Right forelimb (tissue), 1 donor: Measurements from ENCODE around the gene CFAP74.

Experiments
- DNase-seq: peaks from one replicate; pipeline ENCODE4 v3.0.0-alpha.2; 2018

The CFAP74 gene

DNA sequence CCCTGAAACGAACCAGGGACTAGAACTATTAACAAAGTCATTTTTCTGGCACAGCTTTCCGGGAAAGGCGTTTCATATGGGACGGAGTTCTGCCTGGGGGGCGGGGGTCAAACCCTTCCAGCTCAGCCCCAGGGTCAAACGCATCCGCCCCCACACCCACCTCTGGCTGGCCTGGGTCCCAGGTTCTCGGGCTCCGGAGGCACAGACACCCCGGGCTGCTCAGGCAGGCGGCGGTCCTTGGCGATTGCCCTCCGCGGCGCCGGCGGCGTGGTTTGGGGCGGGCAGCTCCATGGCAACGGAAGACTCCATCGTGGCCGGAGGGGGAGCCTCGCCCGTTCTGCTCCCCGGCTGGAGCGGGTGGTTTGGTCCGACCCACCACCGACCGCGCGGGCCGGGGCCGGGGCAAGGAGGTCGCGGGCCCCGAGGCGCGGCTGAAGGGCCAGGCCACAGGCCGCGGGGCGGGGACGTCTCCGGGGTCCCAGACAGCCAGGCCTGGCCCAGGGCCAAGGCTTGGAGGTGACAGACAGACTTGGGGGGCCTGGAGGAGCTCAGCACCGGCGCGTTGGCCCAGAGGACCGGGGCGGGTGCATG lies at the start of gene CFAP74:
Gene CFAP74 (minus strand): TSS at position 246 of the 591 bp plus-strand sequence. CDS start 12,830 bp downstream, outside the sequence.
- DNase-seq: peak; percentile 74

- DNase-seq: no peak
These were observed 49.6 kb upstream of the CFAP74 start for GRCh38 chr1:2053217-2053616.

DNA sequence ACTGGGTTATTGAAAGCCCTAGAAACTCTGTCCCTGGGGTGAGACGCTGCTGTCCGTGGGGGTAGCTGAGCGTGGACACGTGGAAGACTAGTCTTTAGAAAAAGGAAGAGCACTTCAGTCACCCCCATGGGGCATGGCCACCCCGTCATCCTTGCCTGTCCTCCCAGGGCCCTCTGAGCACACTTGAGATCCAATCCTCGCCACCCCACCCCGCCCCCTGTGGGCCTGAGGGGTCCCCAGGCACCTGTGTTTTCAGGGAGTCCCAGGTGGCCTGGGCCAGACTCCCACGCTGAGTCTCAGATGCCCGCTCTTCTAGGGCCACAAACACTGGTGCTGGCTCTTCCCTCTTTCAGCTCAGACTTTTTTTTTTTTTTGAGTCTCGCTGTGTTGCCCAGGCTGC lies 49.2 kb upstream of the CFAP74 start:
- DNase-seq: no peak

GRCh38 chr1:2052054-2052679 lies 48.6 kb upstream of the CFAP74 start:
- no peak for DNase-seq

DNA sequence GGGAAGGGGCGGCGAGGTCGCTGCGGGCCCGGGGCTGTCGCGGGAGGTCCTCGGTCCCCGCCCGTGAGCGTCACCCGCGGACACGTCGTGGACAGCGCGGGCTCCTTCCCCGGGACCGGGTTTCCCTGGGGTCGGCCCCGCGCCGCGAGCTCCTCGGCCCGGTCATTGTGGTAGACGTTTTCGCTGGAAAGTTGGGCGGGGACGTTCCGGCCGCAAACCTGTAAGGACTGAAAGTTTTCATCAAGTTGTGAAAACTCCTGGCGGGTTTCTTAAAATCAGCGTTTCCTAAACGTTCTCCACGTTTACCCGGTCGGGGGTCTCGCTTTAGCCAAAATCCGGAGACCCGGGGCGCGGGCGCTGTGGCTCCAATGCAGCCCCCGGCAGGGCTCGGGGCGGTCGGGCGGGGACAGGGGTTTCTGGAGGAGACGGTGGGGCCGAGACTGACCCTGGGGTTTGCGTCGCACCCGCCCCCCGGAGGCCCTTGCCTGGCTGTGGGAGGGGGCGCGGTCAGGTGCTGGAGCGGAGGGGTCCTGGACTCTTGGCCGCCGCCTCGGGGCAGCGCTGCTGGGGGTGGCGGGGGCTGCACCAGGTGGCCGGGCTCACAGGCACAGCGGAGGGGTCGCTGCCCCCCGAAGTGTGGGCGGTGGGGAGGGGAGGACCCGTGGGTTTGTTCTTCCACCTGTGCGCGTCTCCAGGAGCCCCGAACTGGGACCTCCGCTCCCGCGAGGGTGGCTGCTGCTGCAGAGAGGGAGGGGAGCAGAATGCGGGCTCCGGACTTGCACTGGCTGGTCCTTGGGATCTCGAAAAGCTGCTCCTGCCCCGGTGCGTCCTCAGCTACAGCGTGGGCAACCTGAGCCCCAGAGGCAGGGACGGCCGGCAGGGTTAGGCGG lies 47.5 kb upstream of the CFAP74 start:
- no peak for DNase-seq

GRCh38 chr1:2050461-2050792 lies 46.8 kb upstream of the CFAP74 start:
- no peak for DNase-seq

DNA sequence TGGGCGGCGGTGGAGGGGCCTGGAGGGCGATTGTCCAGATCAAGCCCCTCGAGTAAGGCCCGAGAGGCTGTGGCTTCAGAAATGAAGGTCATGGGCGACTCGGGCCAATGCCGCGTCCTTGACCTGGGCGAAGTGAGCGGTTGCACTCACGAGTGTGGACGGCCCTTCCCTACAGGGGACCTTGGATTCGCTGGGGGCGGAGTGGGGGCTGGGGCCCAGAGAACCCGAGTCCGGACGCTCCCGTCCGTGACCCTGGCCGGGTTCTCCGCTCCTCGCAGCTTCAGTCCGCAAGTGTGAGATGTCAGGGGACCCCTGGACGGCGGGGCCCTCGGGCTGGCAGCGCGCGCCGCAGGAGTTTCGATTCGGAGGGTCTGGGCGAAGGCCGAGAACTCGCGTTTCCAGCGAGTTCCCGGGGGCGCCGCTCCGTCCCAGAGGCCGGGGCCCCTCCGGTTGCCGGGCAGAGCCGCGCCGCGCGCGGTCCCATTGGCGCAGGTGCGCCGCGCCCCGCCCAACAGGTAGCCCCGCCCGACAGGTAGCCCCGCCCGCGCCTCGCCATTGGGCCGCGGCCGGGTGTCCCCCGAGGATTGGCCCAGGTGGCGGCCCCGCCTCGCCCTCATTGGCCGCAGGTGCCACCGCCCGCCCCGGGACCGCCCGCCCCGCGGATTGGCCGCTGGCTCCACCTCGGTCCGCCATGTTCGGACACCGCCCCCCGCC lies 46.3 kb upstream of the CFAP74 start, which contains the start of gene PRKCZ:
Gene PRKCZ (plus strand): TSS at position 694 of the 714 bp plus-strand sequence. CDS start 220 bp downstream, outside the sequence.
- peak; percentile 58 for DNase-seq

GRCh38 chr1:2049225-2049717 lies 45.7 kb upstream of the CFAP74 start:
- no peak for DNase-seq

- no peak for DNase-seq
These were observed 44.5 kb upstream of the CFAP74 start for GRCh38 chr1:2047749-2048729.

DNA sequence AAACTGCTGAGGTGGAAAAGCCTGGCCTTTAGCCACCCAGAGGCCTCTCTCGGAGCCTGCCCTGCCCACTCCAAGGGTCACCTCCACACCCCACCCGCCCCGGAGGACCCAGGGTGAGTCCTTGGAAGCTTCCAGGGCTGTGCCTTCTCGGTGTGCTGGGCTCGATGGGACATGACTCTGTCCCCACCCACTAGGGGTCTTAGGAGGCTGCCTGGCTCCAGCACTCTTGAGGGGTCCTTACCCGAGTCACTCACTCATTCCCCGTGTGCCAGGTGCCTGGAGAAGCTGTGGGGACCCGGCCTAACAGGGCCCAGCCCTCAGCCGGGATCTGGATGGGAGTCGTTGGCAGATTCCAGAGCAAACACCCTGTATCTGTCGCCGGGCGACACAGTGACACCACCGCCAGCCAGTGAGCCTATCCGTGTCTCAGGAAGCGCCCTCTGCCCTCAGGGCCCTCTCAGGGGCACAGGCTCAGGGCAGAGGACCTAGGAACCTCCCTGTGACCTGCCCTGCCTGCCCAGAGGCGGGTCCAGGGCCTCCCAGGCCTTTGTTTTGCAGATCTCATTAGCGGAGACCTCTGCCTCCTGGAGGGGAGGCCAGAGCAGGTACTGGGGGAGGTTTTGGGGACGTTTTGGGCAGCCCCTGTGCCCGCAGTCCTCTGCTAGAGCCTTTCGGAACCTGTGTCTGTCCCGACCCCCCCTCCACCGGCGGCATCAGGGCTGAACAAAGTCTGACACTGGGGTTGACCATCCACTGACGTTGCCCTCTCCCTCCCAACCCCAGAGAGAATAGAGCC lies 43.6 kb upstream of the CFAP74 start:
- no peak for DNase-seq

DNA sequence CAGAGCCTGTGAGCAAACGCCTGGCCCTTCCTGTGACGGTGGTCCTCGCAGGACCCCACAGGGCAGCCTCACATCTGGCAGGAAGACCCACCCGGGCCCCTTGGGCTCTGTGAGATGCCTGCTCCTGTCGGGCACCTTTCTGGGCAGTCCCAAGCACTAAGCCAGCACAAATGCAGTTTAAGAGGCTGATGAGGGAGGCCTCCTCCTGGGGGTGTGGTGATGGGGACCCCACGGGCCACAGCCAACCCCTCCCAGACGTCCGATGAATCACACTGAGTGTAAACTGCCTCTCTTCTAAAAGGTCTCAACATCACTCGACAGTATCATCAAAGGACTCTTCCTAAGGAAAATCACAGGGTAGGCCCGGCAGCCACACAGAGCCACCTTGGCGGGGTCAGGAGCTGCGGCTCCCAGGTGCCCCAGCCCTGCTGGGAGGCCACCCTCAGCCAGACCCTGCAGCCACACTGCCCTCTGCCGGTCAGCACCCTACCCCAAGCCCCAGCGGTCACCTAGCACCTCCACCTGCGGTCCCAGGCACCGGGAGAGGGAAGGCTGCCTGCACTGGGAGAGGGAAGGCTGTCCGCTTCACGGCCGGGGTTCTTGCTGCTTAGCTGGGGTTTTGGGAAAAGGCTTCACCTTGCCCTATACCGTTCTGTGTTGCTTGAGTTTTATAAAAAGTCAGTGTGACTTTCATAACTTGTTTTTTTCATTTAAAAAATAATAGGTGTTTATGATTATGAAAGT lies 42.8 kb upstream of the CFAP74 start:
- DNase-seq: no peak

- no peak for DNase-seq
These were observed 42.0 kb upstream of the CFAP74 start for GRCh38 chr1:2045468-2046173.

GRCh38 chr1:2044510-2045319 lies 41.1 kb upstream of the CFAP74 start:
- peak; percentile 88 for DNase-seq

- DNase-seq: no peak
These were observed 40.3 kb upstream of the CFAP74 start for GRCh38 chr1:2043886-2044285.

- no peak for DNase-seq
These were observed 39.5 kb upstream of the CFAP74 start for GRCh38 chr1:2042830-2043773.

DNA sequence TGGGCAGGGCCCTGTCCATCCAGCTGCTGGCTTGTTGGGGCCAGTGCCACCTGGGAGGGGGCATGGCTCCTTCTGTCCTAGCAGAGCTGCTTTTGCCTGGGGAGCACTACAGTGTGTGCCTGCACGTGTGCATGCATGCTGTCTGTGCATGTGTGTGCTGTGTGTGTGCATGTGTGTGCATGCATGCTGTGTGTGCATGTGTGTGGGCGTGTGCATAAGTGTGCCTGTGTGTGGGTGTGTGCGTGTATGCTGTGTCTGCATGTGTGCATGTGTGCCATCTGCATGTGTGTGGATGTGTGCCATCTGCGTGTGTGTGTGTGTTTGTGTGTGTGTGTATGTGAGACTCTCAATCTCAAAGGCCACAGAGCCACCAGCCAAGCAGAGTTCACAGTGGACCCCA lies 38.3 kb upstream of the CFAP74 start:
- no peak for DNase-seq

- no peak for DNase-seq
These were observed 37.7 kb upstream of the CFAP74 start for GRCh38 chr1:2041305-2041704.
